Duodenal mucosa (tissue), 2 donors: ENCODE data around the gene QSER1.

Experiments
- H3K27ac ChIP-seq: one replicate; pipeline ENCODE4 v1.7.0; 2013; ENCODE audit warnings: low read depth, low read length
- H3K27me3 ChIP-seq, 2 donors: one replicate each; pipeline ENCODE4 v1.7.0; 2013; ENCODE audit warnings: low read length in 2 of 2, control low read depth in 1 of 2; ENCODE audit not compliant: insufficient read depth in 2 of 2, control insufficient read depth in 1 of 2
- H3K36me3 ChIP-seq, 2 donors: one replicate each; pipeline ENCODE4 v1.7.0; 2013; ENCODE audit warnings: low read length in 2 of 2, control low read depth in 1 of 2; ENCODE audit not compliant: insufficient read depth in 2 of 2, control insufficient read depth in 1 of 2
- H3K4me1 ChIP-seq, 2 donors: one replicate each; pipeline ENCODE4 v1.7.0; 2013; ENCODE audit warnings: low read length in 2 of 2, control low read depth in 1 of 2; ENCODE audit not compliant: insufficient read depth in 2 of 2, control insufficient read depth in 1 of 2
- H3K4me3 ChIP-seq, 2 donors: one replicate each; pipeline ENCODE4 v1.7.0; 2013; ENCODE audit warnings: low read length in 2 of 2, low read depth in 1 of 2
- H3K9ac ChIP-seq, 2 donors: one replicate each; pipeline ENCODE4 v1.7.0; 2013; ENCODE audit warnings: low read length in 2 of 2, low read depth in 1 of 2
- H3K9me3 ChIP-seq, 2 donors: one replicate each; pipeline ENCODE4 v1.7.0; 2013; ENCODE audit warnings: low read length in 2 of 2, control low read depth in 1 of 2; ENCODE audit not compliant: control insufficient read depth in 1 of 2

QSER1 gene

GRCh38 chr11:33013755-33014154, 121.1 kb downstream of the QSER1 start:
- peaks cover 2 to 4% of the 10 kb centered on the region in 2 donors for H3K4me1 ChIP-seq
- H3K9ac ChIP-seq: no peak overlapping the region
- H3K36me3 ChIP-seq: no peaks in the 10 kb centered on the region
- H3K27me3 ChIP-seq: no peaks in the 10 kb centered on the region
- no peaks in the 10 kb centered on the region for H3K9me3 ChIP-seq
- H3K27ac ChIP-seq: no peak overlapping the region
- H3K4me3 ChIP-seq: no peak overlapping the region

GRCh38 chr11:33015621-33016551, 123.3 kb downstream of the QSER1 start, which contains the start of gene DEPDC7:
Gene DEPDC7, plus strand, starts transcription at chr11:33015878. Its CDS starts 78 bp downstream, at chr11:33015956.
- Histone ChIP-seq H3K9ac (peak within 1 kb of the TSS; percentile 58 to 64), H3K9me3 (no peaks in the 10 kb centered on the region), H3K27ac (no peak within 1 kb of the TSS), H3K4me3 (peak within 1 kb of the TSS; percentile 80), H3K36me3 (no peaks in the 10 kb centered on the region), H3K27me3 (peaks cover 0 to 4% of the 10 kb centered on the region in 2 donors), H3K4me1 (peaks cover 7 to 10% of the 10 kb centered on the region in 2 donors)

GRCh38 chr11:33016654-33017053, 124.0 kb downstream of the QSER1 start:
- Histone ChIP-seq H3K9ac (peak overlapping the region; percentile 58 to 64), H3K27me3 (peaks cover 0 to 4% of the 10 kb centered on the region in 2 donors), H3K4me1 (peaks cover 8 to 16% of the 10 kb centered on the region in 2 donors), H3K36me3 (no peaks in the 10 kb centered on the region), H3K27ac (no peak overlapping the region), H3K4me3 (peak overlapping the region; percentile 80), H3K9me3 (no peaks in the 10 kb centered on the region)

- peaks cover 0 to 4% of the 10 kb centered on the region in 2 donors for H3K27me3 ChIP-seq
- H3K4me3 ChIP-seq: peak overlapping the region; percentile 80
- peaks cover 13 to 19% of the 10 kb centered on the region in 2 donors for H3K4me1 ChIP-seq
- H3K27ac ChIP-seq: no peak overlapping the region
- H3K9ac ChIP-seq: peak overlapping the region; percentile 45
- no peaks in the 10 kb centered on the region for H3K9me3 ChIP-seq
- no peaks in the 10 kb centered on the region for H3K36me3 ChIP-seq
Observed at GRCh38 chr11:33017478-33017877, 124.9 kb downstream of the QSER1 start.

GRCh38 chr11:33017965-33018364, 125.4 kb downstream of the QSER1 start:
- H3K27ac ChIP-seq: no peak overlapping the region
- peaks cover 15 to 22% of the 10 kb centered on the region in 2 donors for H3K4me1 ChIP-seq
- H3K4me3 ChIP-seq: peak overlapping the region; percentile 80
- H3K9ac ChIP-seq: peak overlapping the region; percentile 45
- no peaks in the 10 kb centered on the region for H3K36me3 ChIP-seq
- H3K9me3 ChIP-seq: no peaks in the 10 kb centered on the region
- peaks cover 0 to 4% of the 10 kb centered on the region in 2 donors for H3K27me3 ChIP-seq

GRCh38 chr11:33018840-33019239, 126.2 kb downstream of the QSER1 start:
- peaks cover 15 to 22% of the 10 kb centered on the region in 2 donors for H3K4me1 ChIP-seq

GRCh38 chr11:33021501-33021900, 128.9 kb downstream of the QSER1 start:
- no peak overlapping the region for H3K9ac ChIP-seq
- peaks cover 15 to 22% of the 10 kb centered on the region in 2 donors for H3K4me1 ChIP-seq
- no peak overlapping the region for H3K4me3 ChIP-seq
- no peak overlapping the region for H3K27ac ChIP-seq
- H3K36me3 ChIP-seq: peaks cover 0 to 4% of the 10 kb centered on the region in 2 donors
- peaks cover 0 to 4% of the 10 kb centered on the region in 2 donors for H3K27me3 ChIP-seq
- no peaks in the 10 kb centered on the region for H3K9me3 ChIP-seq

More at GRCh38 chr11:33018840-33019239, 126.2 kb downstream of the QSER1 start:
- H3K9ac ChIP-seq: no peak overlapping the region
- peak overlapping the region; percentile 9 to 23 for H3K4me3 ChIP-seq
- peaks cover 0 to 4% of the 10 kb centered on the region in 2 donors for H3K27me3 ChIP-seq
- H3K36me3 ChIP-seq: no peaks in the 10 kb centered on the region
- H3K9me3 ChIP-seq: no peaks in the 10 kb centered on the region
- H3K27ac ChIP-seq: no peak overlapping the region

GRCh38 chr11:33021937-33022336, 129.3 kb downstream of the QSER1 start:
- Histone ChIP-seq H3K4me1 (peaks cover 15 to 22% of the 10 kb centered on the region in 2 donors), H3K9me3 (no peaks in the 10 kb centered on the region), H3K36me3 (peaks cover 0 to 5% of the 10 kb centered on the region in 2 donors), H3K4me3 (no peak overlapping the region), H3K9ac (no peak overlapping the region), H3K27me3 (peaks cover 0 to 4% of the 10 kb centered on the region in 2 donors), H3K27ac (no peak overlapping the region)

- Histone ChIP-seq H3K4me1 (peaks cover 12 to 20% of the 10 kb centered on the region in 2 donors), H3K9ac (no peak overlapping the region), H3K27ac (no peak overlapping the region), H3K4me3 (no peak overlapping the region), H3K9me3 (no peaks in the 10 kb centered on the region), H3K36me3 (peaks cover 0 to 5% of the 10 kb centered on the region in 2 donors), H3K27me3 (no peaks in the 10 kb centered on the region)
Observed at GRCh38 chr11:33025339-33025722, 132.7 kb downstream of the QSER1 start.

- Histone ChIP-seq H3K27me3 (no peaks in the 10 kb centered on the region), H3K9ac (no peak overlapping the region), H3K4me3 (no peak overlapping the region), H3K4me1 (peaks cover 5 to 9% of the 10 kb centered on the region in 2 donors), H3K27ac (no peak overlapping the region), H3K9me3 (no peaks in the 10 kb centered on the region), H3K36me3 (peaks cover 0 to 9% of the 10 kb centered on the region in 2 donors)
Observed at GRCh38 chr11:33027233-33027632, 134.6 kb downstream of the QSER1 start.
